ENCODE measurements around the gene RRP7A.
"Not testable (repeated sequence)": the region's sequence is repeated elsewhere in the genome, so short reads cannot be mapped to it uniquely, and the experiment has no call there.

The RRP7A gene

DNA sequence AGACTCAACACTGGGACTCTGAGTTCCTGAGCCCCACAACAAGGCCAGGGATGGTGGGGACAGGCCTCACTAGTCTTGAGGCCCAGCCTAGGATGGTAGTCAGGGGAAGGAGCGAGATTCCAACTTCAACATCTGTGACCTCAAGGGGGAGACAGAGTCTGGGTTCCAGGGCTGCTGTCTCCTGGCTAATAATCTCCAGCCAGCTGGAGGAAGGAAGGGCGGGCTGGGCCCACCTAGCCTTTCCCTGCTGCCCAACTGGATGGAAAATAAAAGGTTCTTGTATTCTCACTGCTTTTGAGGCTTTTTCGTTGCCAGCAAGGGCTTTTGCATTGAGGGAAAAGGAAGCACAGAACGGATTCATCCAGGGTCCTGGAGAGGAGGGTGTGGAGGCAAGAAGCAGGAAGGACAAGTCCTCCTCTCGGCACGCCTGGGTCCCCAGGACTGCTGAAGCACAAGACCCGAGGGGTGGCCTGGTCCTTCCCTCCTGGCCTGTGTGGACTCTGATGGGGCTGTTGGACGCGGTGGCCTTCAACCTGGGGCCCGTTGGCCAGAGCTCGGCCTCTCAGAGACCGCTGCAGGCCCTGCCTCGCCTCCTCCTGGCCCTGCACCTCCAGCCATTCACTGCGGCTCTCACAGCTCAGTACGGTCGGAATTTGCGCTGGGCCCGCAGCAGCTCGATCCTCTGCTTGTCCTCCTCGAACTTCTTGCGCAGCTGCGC lies 7.2 kb downstream of the RRP7A start:
- not testable (repeated sequence) for H3K9me3 ChIP-seq (ENCODE audit: control insufficient read depth in 1 of 2, low read length in 2 of 2); H3K4me3 ChIP-seq (ENCODE audit: low read depth in 1 of 2, low read length in 2 of 2); H3K27me3 ChIP-seq (ENCODE audit: low read depth, low read length); H3K4me1 ChIP-seq (ENCODE audit: control insufficient read depth in 1 of 2, insufficient read depth in 2 of 2, low read length in 2 of 2); H3K27ac ChIP-seq (ENCODE audit: low read length)
- peaks cover 5 to 21% of the 10 kb centered on the region in 2 donors for H3K36me3 ChIP-seq (ENCODE audit: control insufficient read depth in 1 of 2, insufficient read depth in 2 of 2, low read length in 2 of 2)

GRCh38 chr22:42511401-42511891 lies 8.2 kb downstream of the RRP7A start:
- Histone ChIP-seq H3K36me3 (ENCODE audit: control insufficient read depth in 1 of 2, insufficient read depth in 2 of 2, low read length in 2 of 2) (peaks cover 5 to 17% of the 10 kb centered on the region in 2 donors), H3K27ac (ENCODE audit: low read length) (no peak overlapping the region), H3K27me3 (ENCODE audit: low read depth, low read length) (no peaks in the 10 kb centered on the region), H3K9me3 (ENCODE audit: control insufficient read depth in 1 of 2, low read length in 2 of 2) (no peaks in the 10 kb centered on the region), H3K4me3 (ENCODE audit: low read depth in 1 of 2, low read length in 2 of 2) (no peak overlapping the region), H3K4me1 (ENCODE audit: control insufficient read depth in 1 of 2, insufficient read depth in 2 of 2, low read length in 2 of 2) (peaks cover 0 to 5% of the 10 kb centered on the region in 2 donors)

DNA sequence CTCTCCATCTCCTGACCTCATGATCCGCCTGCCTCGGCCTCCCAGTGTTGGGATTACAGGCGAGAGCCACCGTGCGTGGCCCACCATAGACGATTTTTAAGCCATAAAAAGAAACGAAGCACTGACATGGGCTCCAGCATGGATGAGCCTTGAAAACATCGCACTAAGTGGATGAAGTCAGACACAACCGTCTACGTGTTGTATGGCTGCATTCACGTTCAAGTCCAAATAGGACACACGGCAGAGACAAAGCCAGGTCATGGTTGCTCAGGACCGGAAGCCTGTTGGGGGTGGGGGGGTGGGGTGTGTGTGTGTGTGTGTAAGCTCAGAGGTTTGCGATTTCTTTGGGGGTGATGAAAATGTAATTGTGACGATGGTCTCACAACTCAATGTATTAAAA lies 10.0 kb downstream of the RRP7A start:
- Histone ChIP-seq H3K4me3 (ENCODE audit: low read depth in 1 of 2, low read length in 2 of 2) (no peak overlapping the region), H3K9me3 (ENCODE audit: control insufficient read depth in 1 of 2, low read length in 2 of 2) (no peaks in the 10 kb centered on the region), H3K27me3 (ENCODE audit: low read depth, low read length) (no peaks in the 10 kb centered on the region), H3K4me1 (ENCODE audit: control insufficient read depth in 1 of 2, insufficient read depth in 2 of 2, low read length in 2 of 2) (peaks cover 0 to 5% of the 10 kb centered on the region in 2 donors), H3K36me3 (ENCODE audit: control insufficient read depth in 1 of 2, insufficient read depth in 2 of 2, low read length in 2 of 2) (peaks cover 4 to 5% of the 10 kb centered on the region in 2 donors), H3K27ac (ENCODE audit: low read length) (no peak overlapping the region)

- not testable (repeated sequence) for H3K27ac ChIP-seq (ENCODE audit: low read length); H3K36me3 ChIP-seq (ENCODE audit: control insufficient read depth in 1 of 2, insufficient read depth in 2 of 2, low read length in 2 of 2); H3K9me3 ChIP-seq (ENCODE audit: control insufficient read depth in 1 of 2, low read length in 2 of 2); H3K27me3 ChIP-seq (ENCODE audit: low read depth, low read length); H3K4me3 ChIP-seq (ENCODE audit: low read depth in 1 of 2, low read length in 2 of 2); H3K4me1 ChIP-seq (ENCODE audit: control insufficient read depth in 1 of 2, insufficient read depth in 2 of 2, low read length in 2 of 2)
Measured at GRCh38 chr22:42508975-42509364, 10.6 kb downstream of the RRP7A start.

DNA sequence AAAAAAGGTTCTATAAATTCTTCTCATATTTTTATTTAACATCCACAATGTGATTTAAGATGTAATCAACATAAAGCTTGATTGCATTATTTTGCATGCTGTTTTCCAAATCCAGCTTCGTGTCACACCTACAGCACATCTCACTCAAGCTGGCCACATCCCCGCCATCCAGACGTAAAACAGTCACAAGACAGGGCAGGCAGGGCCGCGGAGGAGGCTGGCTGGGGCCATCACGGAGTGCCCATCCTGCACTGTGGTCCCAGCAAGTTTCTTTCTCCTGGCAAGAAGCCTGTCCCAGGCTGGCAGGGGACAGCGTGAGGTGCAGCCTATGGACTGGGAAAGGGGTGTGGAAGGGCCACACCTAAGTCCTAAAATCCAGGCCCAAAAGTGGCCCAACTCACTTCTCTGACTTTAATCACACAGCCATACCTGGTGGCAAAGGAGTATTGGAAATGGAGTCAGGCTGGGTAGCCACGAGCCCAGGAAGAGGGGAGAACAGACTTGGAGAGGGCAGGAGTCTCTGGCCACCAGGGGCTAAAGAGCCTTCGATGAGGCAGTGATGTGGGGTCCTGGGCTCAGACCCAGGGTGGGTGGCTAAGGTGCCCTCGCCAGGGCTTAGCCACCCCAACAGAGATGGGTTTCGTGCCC lies 11.1 kb downstream of the RRP7A start:
- not testable (repeated sequence) for H3K4me1 ChIP-seq (ENCODE audit: control insufficient read depth in 1 of 2, insufficient read depth in 2 of 2, low read length in 2 of 2); H3K4me3 ChIP-seq (ENCODE audit: low read depth in 1 of 2, low read length in 2 of 2); H3K9me3 ChIP-seq (ENCODE audit: control insufficient read depth in 1 of 2, low read length in 2 of 2); H3K36me3 ChIP-seq (ENCODE audit: control insufficient read depth in 1 of 2, insufficient read depth in 2 of 2, low read length in 2 of 2); H3K27me3 ChIP-seq (ENCODE audit: low read depth, low read length); H3K27ac ChIP-seq (ENCODE audit: low read length)

DNA sequence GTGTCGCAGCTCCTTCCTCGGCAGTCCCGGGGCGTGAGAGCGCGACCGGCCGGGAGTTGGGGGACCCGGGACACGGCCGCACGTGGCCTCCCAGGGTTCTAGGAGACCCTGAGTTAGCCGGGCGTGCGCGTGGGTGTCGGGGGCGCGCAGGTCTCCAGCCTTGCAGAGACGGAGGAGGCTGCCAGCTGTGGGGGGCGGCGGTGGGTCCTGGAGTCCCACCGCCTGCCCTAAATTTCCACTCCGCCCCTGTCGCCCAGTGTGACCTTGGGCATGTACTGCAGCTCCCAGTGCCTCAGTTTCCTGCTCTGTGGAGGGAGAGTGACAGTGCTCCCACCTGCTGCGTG lies 18.8 kb downstream of the RRP7A start:
- H3K4me3 ChIP-seq (ENCODE audit: low read depth in 1 of 2, low read length in 2 of 2): peak overlapping the region in 1 of 2 donors; percentile 59
- no peaks in the 10 kb centered on the region for H3K9me3 ChIP-seq (ENCODE audit: control insufficient read depth in 1 of 2, low read length in 2 of 2)
- H3K36me3 ChIP-seq (ENCODE audit: control insufficient read depth in 1 of 2, insufficient read depth in 2 of 2, low read length in 2 of 2): no peaks in the 10 kb centered on the region
- H3K27ac ChIP-seq (ENCODE audit: low read length): no peak overlapping the region
- H3K27me3 ChIP-seq (ENCODE audit: low read depth, low read length): no peaks in the 10 kb centered on the region
- H3K4me1 ChIP-seq (ENCODE audit: control insufficient read depth in 1 of 2, insufficient read depth in 2 of 2, low read length in 2 of 2): peaks cover 0 to 6% of the 10 kb centered on the region in 2 donors

GRCh38 chr22:42500161-42500835 lies 19.3 kb downstream of the RRP7A start:
- no peak overlapping the region for H3K27ac ChIP-seq (ENCODE audit: low read length)
- H3K9me3 ChIP-seq (ENCODE audit: control insufficient read depth in 1 of 2, low read length in 2 of 2): no peaks in the 10 kb centered on the region
- H3K4me1 ChIP-seq (ENCODE audit: control insufficient read depth in 1 of 2, insufficient read depth in 2 of 2, low read length in 2 of 2): peaks cover 0 to 6% of the 10 kb centered on the region in 2 donors
- H3K4me3 ChIP-seq (ENCODE audit: low read depth in 1 of 2, low read length in 2 of 2): peak overlapping the region in 1 of 2 donors; percentile 59
- no peaks in the 10 kb centered on the region for H3K27me3 ChIP-seq (ENCODE audit: low read depth, low read length)
- H3K36me3 ChIP-seq (ENCODE audit: control insufficient read depth in 1 of 2, insufficient read depth in 2 of 2, low read length in 2 of 2): no peaks in the 10 kb centered on the region

DNA sequence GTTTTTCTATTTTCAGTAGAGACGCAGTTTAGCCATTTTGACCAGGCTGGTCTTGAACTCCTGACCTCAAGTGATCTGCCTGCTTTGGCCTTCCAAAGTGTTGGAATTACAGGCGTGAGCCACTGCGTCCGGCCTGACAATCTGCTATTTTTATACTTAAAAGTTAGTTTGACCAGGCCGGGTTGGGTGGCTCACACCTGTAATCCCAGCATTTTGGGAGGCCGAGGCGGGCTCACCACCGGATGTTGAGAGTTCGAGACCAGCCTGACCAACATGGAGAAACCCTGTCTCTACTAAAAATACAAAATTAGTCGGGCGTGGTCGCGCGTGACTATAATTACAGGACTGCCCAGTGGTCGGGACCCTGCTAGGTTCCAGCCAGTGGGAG lies 19.8 kb downstream of the RRP7A start:
- not testable (repeated sequence) for H3K36me3 ChIP-seq (ENCODE audit: control insufficient read depth in 1 of 2, insufficient read depth in 2 of 2, low read length in 2 of 2); H3K27me3 ChIP-seq (ENCODE audit: low read depth, low read length); H3K4me1 ChIP-seq (ENCODE audit: control insufficient read depth in 1 of 2, insufficient read depth in 2 of 2, low read length in 2 of 2); H3K27ac ChIP-seq (ENCODE audit: low read length); H3K9me3 ChIP-seq (ENCODE audit: control insufficient read depth in 1 of 2, low read length in 2 of 2)
- peak overlapping the region in 1 of 2 donors; percentile 42 for H3K4me3 ChIP-seq (ENCODE audit: low read depth in 1 of 2, low read length in 2 of 2)

GRCh38 chr22:42495533-42496141 lies 24.0 kb downstream of the RRP7A start:
- H3K27me3 ChIP-seq (ENCODE audit: low read depth, low read length); H3K9me3 ChIP-seq (ENCODE audit: control insufficient read depth in 1 of 2, low read length in 2 of 2); H3K27ac ChIP-seq (ENCODE audit: low read length); H3K36me3 ChIP-seq (ENCODE audit: control insufficient read depth in 1 of 2, insufficient read depth in 2 of 2, low read length in 2 of 2); H3K4me1 ChIP-seq (ENCODE audit: control insufficient read depth in 1 of 2, insufficient read depth in 2 of 2, low read length in 2 of 2); H3K4me3 ChIP-seq (ENCODE audit: low read depth in 1 of 2, low read length in 2 of 2): not testable (repeated sequence)

GRCh38 chr22:42493393-42493792 lies 26.2 kb downstream of the RRP7A start:
- Histone ChIP-seq H3K4me3 (ENCODE audit: low read depth in 1 of 2, low read length in 2 of 2) (no peak overlapping the region), H3K36me3 (ENCODE audit: control insufficient read depth in 1 of 2, insufficient read depth in 2 of 2, low read length in 2 of 2) (no peaks in the 10 kb centered on the region), H3K27ac (ENCODE audit: low read length) (no peak overlapping the region), H3K4me1 (ENCODE audit: control insufficient read depth in 1 of 2, insufficient read depth in 2 of 2, low read length in 2 of 2) (no peaks in the 10 kb centered on the region), H3K27me3 (ENCODE audit: low read depth, low read length) (no peaks in the 10 kb centered on the region), H3K9me3 (ENCODE audit: control insufficient read depth in 1 of 2, low read length in 2 of 2) (no peaks in the 10 kb centered on the region)

GRCh38 chr22:42492323-42492690 lies 27.3 kb downstream of the RRP7A start:
- Histone ChIP-seq H3K9me3 (ENCODE audit: control insufficient read depth in 1 of 2, low read length in 2 of 2) (no peaks in the 10 kb centered on the region), H3K36me3 (ENCODE audit: control insufficient read depth in 1 of 2, insufficient read depth in 2 of 2, low read length in 2 of 2) (no peaks in the 10 kb centered on the region), H3K27ac (ENCODE audit: low read length) (no peak overlapping the region), H3K4me1 (ENCODE audit: control insufficient read depth in 1 of 2, insufficient read depth in 2 of 2, low read length in 2 of 2) (no peaks in the 10 kb centered on the region), H3K4me3 (ENCODE audit: low read depth in 1 of 2, low read length in 2 of 2) (no peak overlapping the region), H3K27me3 (ENCODE audit: low read depth, low read length) (no peaks in the 10 kb centered on the region)

All from muscle layer of duodenum (tissue), 2 donors.